DND-41 (cell line): ENCODE results near the gene DCAF5.

Source experiments
- ATAC-seq: fragments of 200-7000 bp; cut with Tn5 transposase; 3 replicates; pipeline ENCODE4 v1.9.1; 2021; ENCODE audit warnings: low read depth; ENCODE audit not compliant: insufficient read depth
- DNase-seq: peaks from one replicate; pipeline ENCODE4 v3.0.0-alpha.2; 2020
- H2AFZ ChIP-seq: 2 replicates; pipeline ENCODE4 v1.6.0; 2012; ENCODE audit warnings: low read depth, low read length
- H3K27ac ChIP-seq: 2 replicates; pipeline ENCODE4 v1.5.1; 2012; ENCODE audit warnings: low read length, inconsistent platforms
- H3K27me3 ChIP-seq: fragments of 200-600 bp; sonication (generic); 2 replicates; pipeline ENCODE4 v1.6.0; 2012; ENCODE audit warnings: low read length, mild to moderate bottlenecking, inconsistent platforms; ENCODE audit not compliant: insufficient read depth, poor library complexity
- H3K36me3 ChIP-seq: 2 replicates; pipeline ENCODE4 v1.5.1; 2012; ENCODE audit warnings: low read length, inconsistent platforms; ENCODE audit not compliant: insufficient read depth
- H3K4me1 ChIP-seq: 2 replicates; pipeline ENCODE4 v1.5.1; 2012; ENCODE audit warnings: mild to moderate bottlenecking, low read length; ENCODE audit not compliant: insufficient read depth
- H3K4me2 ChIP-seq: 2 replicates; pipeline ENCODE4 v1.6.0; 2012; ENCODE audit warnings: mild to moderate bottlenecking, moderate library complexity, low read length, inconsistent platforms; ENCODE audit not compliant: insufficient read depth
- H3K4me3 ChIP-seq, 2 experiments: fragments of 200-600 bp in 1 of 2; shearing (Covaris generic) in 1 of 2; 2 replicates each; pipeline ENCODE4 v1.5.1; 2012 to 2016; ENCODE audit warnings: inconsistent platforms in 2 of 2, low read length in 2 of 2, mild to moderate bottlenecking in 2 of 2, low read depth in 1 of 2, moderate library complexity in 1 of 2
- H3K79me2 ChIP-seq: 2 replicates; pipeline ENCODE4 v1.6.0; 2012; ENCODE audit warnings: low read length, inconsistent platforms; ENCODE audit not compliant: insufficient read depth
- H3K9ac ChIP-seq: 2 replicates; pipeline ENCODE4 v1.6.0; 2012; ENCODE audit warnings: low read depth, mild to moderate bottlenecking, inconsistent platforms, low read length, moderate library complexity
- H3K9me3 ChIP-seq: 2 replicates; pipeline ENCODE4 v1.5.1; 2012; ENCODE audit warnings: low read length, moderate library complexity, mild to moderate bottlenecking, inconsistent platforms; ENCODE audit not compliant: insufficient read depth, severe bottlenecking
- H4K20me1 ChIP-seq: 2 replicates; pipeline ENCODE4 v1.6.0; 2012; ENCODE audit warnings: low read length; ENCODE audit not compliant: insufficient read depth
- CTCF ChIP-seq: IDR thresholded peaks from 2 replicates; pipeline ENCODE4 v1.5.1; 2012; ENCODE audit warnings: borderline replicate concordance, low read length, moderate library complexity, mild to moderate bottlenecking; ENCODE audit not compliant: poor library complexity, severe bottlenecking; ENCODE audit errors: extremely low read depth
- EZH2 ChIP-seq: IDR thresholded peaks from 3 replicates; pipeline ENCODE4 v1.6.1; 2012; ENCODE audit warnings: borderline replicate concordance, low read depth, mild to moderate bottlenecking, moderate library complexity, low read length, inconsistent platforms; ENCODE audit not compliant: severe bottlenecking

DCAF5 gene

GRCh38 chr14:69161590-69161989 is 8.7 kb upstream of the DCAF5 start:
- Histone ChIP-seq H3K27ac (no peak overlapping the region), H3K4me2 (no peak overlapping the region), H2AFZ (no peak overlapping the region), H3K9me3 (peaks cover 3% of the 10 kb centered on the region), H3K4me1 (no peaks in the 10 kb centered on the region), H3K9ac (no peak overlapping the region), H3K27me3 (peaks cover 17% of the 10 kb centered on the region), H3K4me3 (no peak overlapping the region), H3K79me2 (no peaks in the 10 kb centered on the region), H3K36me3 (no peaks in the 10 kb centered on the region), H4K20me1 (no peaks in the 10 kb centered on the region)
- no peak for DNase-seq
- TF ChIP-seq CTCF (no peak), EZH2 (no peak)
- no peak for ATAC-seq

- no peak overlapping the region for H3K27ac ChIP-seq
- H2AFZ ChIP-seq, result no peak overlapping the region
- TF ChIP-seq CTCF (no peak), EZH2 (no peak)
These were observed 3.3 kb upstream of the DCAF5 start for GRCh38 chr14:69156224-69156623.

GRCh38 chr14:69154779-69155178 is 1.9 kb upstream of the DCAF5 start:
- ATAC-seq, result no peak

More at GRCh38 chr14:69156224-69156623, 3.3 kb upstream of the DCAF5 start:
- Histone ChIP-seq H3K79me2 (peaks cover 9% of the 10 kb centered on the region), H4K20me1 (no peaks in the 10 kb centered on the region), H3K36me3 (no peaks in the 10 kb centered on the region; the same call in 1 of the 2 replicates), H3K4me1 (peaks cover 10% of the 10 kb centered on the region), H3K9me3 (no peaks in the 10 kb centered on the region), H3K4me2 (no peak overlapping the region), H3K4me3 (no peak overlapping the region), H3K27me3 (peaks cover 39% of the 10 kb centered on the region), H3K9ac (no peak overlapping the region)
- DNase-seq (no peak), ATAC-seq (no peak)

More at GRCh38 chr14:69154779-69155178, 1.9 kb upstream of the DCAF5 start:
- peaks cover 35% of the 10 kb centered on the region for H3K27me3 ChIP-seq
- TF ChIP-seq EZH2 (peak; percentile 17), CTCF (no peak)
- no peak overlapping the region for H3K4me2 ChIP-seq
- H3K4me1 ChIP-seq, result peaks cover 24% of the 10 kb centered on the region
- H3K9ac ChIP-seq, result no peak overlapping the region
- H3K79me2 ChIP-seq, result peaks cover 24% of the 10 kb centered on the region
- no peaks in the 10 kb centered on the region for H3K9me3 ChIP-seq
- no peak overlapping the region for H3K27ac ChIP-seq
- no peaks in the 10 kb centered on the region; the same call in 1 of the 2 replicates for H3K36me3 ChIP-seq
- H2AFZ ChIP-seq, result no peak overlapping the region
- no peak for DNase-seq
- no peak overlapping the region for H3K4me3 ChIP-seq
- H4K20me1 ChIP-seq, result peaks cover 3% of the 10 kb centered on the region; the same call in 1 of the 2 replicates
